Measurements from ENCODE around the gene SPTLC2. TPM values are rescaled to one million over a fixed set of nuclear protein-coding genes. Genes with fewer than 3 reads are reported as not detected.

Gene SPTLC2
- total RNA-seq, 1 experiment from 2014 or later = 68.4 TPM

GRCh38 chr14:77523109-77523508 lies 93.3 kb downstream of the SPTLC2 start:
- H3K79me2 ChIP-seq (ENCODE audit: low read depth) = peaks cover 4% of the 10 kb centered on the region; the same call in 1 of the 2 replicates
- intact Hi-C loops (cut with micrococcal nuclease; ENCODE audit: unreplicated experiment) = no loop called here
- H3K36me3 ChIP-seq (ENCODE audit: low read depth) = peaks cover 25% of the 10 kb centered on the region; the same call in 1 of the 2 replicates
- CTCF ChIA-PET = no interaction called here
- TF ChIP-seq CTCF (conservative IDR thresholded peaks at IDR 0.05) (no peak), EZH2 (IDR thresholded peaks at IDR 0.05; ENCODE audit: low read depth) (no peak)
- no peaks in the 10 kb centered on the region for H3K9me2 ChIP-seq (ENCODE audit: insufficient read depth)
- H3F3A ChIP-seq (ENCODE audit: insufficient read depth, low read depth) = peaks cover 3% of the 10 kb centered on the region; the same call in 1 of the 2 replicates
- no peaks in the 10 kb centered on the region; the same call in 1 of the 2 replicates for H4K20me1 ChIP-seq (ENCODE audit: insufficient read depth)
- no peaks in the 10 kb centered on the region for H3K4me1 ChIP-seq (replicated peaks; ENCODE audit: insufficient read depth)
- POLR2A ChIA-PET (ENCODE audit: unreplicated experiment) = interaction anchor here (0.6 kb wide), 2 partner anchors 187 to 238 kb away, joined by 7 read pairs; partner anchors contain the start of gene SNW1
- H3K9me3 ChIP-seq (ENCODE audit: insufficient read depth, low read depth) = no peaks in the 10 kb centered on the region
- no peak overlapping the region for H3K4me2 ChIP-seq
- BruUV-seq (replicated peaks) = no TSS peak
- H2AFZ ChIP-seq = no peak overlapping the region
- H3K4me3 ChIP-seq = no peak overlapping the region
- no peak for DNase-seq
- H3K27ac ChIP-seq = no peak overlapping the region
- no peaks in the 10 kb centered on the region for H3K27me3 ChIP-seq (ENCODE audit: insufficient read depth, low read depth)

GRCh38 chr14:77520555-77520954 lies 95.9 kb downstream of the SPTLC2 start:
- no peaks in the 10 kb centered on the region for H4K20me1 ChIP-seq (ENCODE audit: insufficient read depth)
- H2AFZ ChIP-seq = no peak overlapping the region
- H3K4me1 ChIP-seq (replicated peaks; ENCODE audit: insufficient read depth) = no peaks in the 10 kb centered on the region
- no TSS peak for BruUV-seq (replicated peaks)
- CTCF ChIA-PET = no interaction called here
- no peaks in the 10 kb centered on the region for H3K79me2 ChIP-seq (ENCODE audit: low read depth)
- H3K27me3 ChIP-seq (ENCODE audit: insufficient read depth, low read depth) = no peaks in the 10 kb centered on the region
- TF ChIP-seq CTCF (conservative IDR thresholded peaks at IDR 0.05) = no peak
- no peak for TF ChIP-seq EZH2 (IDR thresholded peaks at IDR 0.05; ENCODE audit: low read depth)
- H3K27ac ChIP-seq = no peak overlapping the region
- H3K9me2 ChIP-seq (ENCODE audit: insufficient read depth) = no peaks in the 10 kb centered on the region
- DNase-seq = no peak
- no peak overlapping the region for H3K4me2 ChIP-seq
- H3K9me3 ChIP-seq (ENCODE audit: insufficient read depth, low read depth) = no peaks in the 10 kb centered on the region
- no peak overlapping the region for H3K4me3 ChIP-seq
- POLR2A ChIA-PET (ENCODE audit: unreplicated experiment) = no interaction called here
- H3F3A ChIP-seq (ENCODE audit: insufficient read depth, low read depth) = no peaks in the 10 kb centered on the region
- H3K36me3 ChIP-seq (ENCODE audit: low read depth) = peaks cover 32% of the 10 kb centered on the region
- intact Hi-C loops (cut with micrococcal nuclease; ENCODE audit: unreplicated experiment) = no loop called here

GRCh38 chr14:77516126-77516525 lies 100.3 kb downstream of the SPTLC2 start:
- Histone ChIP-seq H3K79me2 (ENCODE audit: low read depth) (no peaks in the 10 kb centered on the region), H4K20me1 (ENCODE audit: insufficient read depth) (no peaks in the 10 kb centered on the region), H3K4me2 (no peak overlapping the region), H3K4me1 (replicated peaks; ENCODE audit: insufficient read depth) (no peaks in the 10 kb centered on the region), H3K9me3 (ENCODE audit: insufficient read depth, low read depth) (no peaks in the 10 kb centered on the region), H3F3A (ENCODE audit: insufficient read depth, low read depth) (peaks cover 9% of the 10 kb centered on the region; the same call in 1 of the 2 replicates), H3K36me3 (ENCODE audit: low read depth) (peaks cover 36% of the 10 kb centered on the region), H3K27ac (no peak overlapping the region), H3K27me3 (ENCODE audit: insufficient read depth, low read depth) (no peaks in the 10 kb centered on the region), H3K4me3 (no peak overlapping the region), H2AFZ (no peak overlapping the region), H3K9me2 (ENCODE audit: insufficient read depth) (no peaks in the 10 kb centered on the region)
- TF ChIP-seq EZH2 (IDR thresholded peaks at IDR 0.05; ENCODE audit: low read depth) (no peak), CTCF (conservative IDR thresholded peaks at IDR 0.05) (no peak)
- intact Hi-C loops (cut with micrococcal nuclease; ENCODE audit: unreplicated experiment) = no loop called here
- ChIA-PET CTCF (no interaction called here), POLR2A (ENCODE audit: unreplicated experiment) (no interaction called here)
- DNase-seq = no peak
- BruUV-seq (replicated peaks) = no TSS peak

All from PC-9 (cell line).